HG03575 (cell line): ENCODE measurements around the gene SAT1.

Source experiments
- ATAC-seq: cut with Tn5 transposase; IDR thresholded peaks from one replicate; pipeline ENCODE4 v1.9.1; 2021; ENCODE audit not compliant: unreplicated experiment, insufficient number of reproducible peaks, low FRiP score; ENCODE audit errors: extremely low read depth

SAT1 gene

DNA sequence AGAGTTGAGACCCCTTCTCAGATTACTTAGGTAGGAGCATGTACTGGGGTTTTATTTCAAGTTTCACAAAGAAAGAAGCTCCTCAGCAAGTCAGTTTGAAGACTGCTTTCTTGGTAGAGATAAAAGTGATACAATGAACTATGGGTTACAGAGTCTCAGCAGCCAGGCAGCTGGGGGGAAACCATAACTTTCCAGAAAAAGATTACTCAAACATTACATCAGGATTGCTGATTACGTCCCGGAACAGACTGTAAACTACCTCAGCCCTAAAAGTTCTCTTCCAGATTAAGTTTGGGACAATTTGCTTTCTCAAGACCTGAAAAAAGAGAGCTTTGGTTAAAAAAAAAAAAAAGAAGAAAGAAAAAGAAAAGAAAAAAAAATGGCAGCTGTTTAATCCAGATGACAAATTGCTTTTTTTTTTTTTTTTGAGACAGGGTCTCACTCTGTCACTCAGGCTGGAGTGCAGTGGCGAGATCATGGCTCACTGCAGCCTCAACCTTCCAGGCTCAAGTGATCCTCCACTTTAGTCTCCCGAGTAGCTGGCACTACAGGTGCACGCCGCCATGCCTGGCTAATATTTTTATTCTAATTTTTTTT is 16.6 kb downstream of the SAT1 start:
- no peak for ATAC-seq

DNA sequence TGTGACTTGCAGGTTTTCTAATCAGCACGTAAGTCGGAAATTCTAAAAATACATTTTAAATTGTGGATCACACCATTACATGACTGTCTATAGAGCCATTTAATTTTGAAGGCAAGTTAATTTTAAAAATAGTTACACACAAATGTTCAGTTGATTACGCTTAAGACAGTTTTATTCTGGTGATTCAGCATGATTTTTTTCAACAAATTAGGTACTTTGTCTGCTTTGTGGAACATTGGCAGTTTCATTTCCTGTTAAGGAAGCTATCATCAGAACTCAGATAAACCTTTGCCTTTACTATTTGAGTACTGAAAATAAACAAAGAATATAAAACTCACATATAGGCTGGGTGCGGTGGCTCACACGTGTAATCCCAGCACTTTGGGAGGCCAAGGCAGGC is 19.5 kb downstream of the SAT1 start:
- ATAC-seq: no peak

GRCh38 chrX:23803931-23804381 is 21.0 kb downstream of the SAT1 start:
- no peak for ATAC-seq

GRCh38 chrX:23804578-23804977 is 21.6 kb downstream of the SAT1 start:
- ATAC-seq: no peak

DNA sequence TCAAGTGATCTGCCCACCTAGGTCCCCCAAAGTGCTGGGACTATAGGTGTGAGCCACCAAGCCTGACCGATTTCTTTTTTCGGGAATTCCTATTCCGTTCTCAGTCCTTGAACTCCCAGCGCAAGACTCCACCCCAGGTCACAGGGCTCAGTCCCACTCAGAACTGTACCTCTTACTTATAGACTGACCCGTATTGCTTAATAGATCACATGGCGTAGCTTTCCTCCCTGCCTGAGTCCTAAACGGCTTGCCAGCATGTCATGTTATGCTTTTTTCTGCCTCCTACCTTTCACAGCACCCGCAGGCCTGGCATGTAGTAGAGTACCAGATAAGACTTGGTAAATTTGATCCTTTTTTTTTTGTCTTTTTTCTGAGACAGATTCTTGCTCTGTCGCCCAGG is 22.4 kb downstream of the SAT1 start:
- no peak for ATAC-seq

GRCh38 chrX:23810279-23810678 is 27.3 kb downstream of the SAT1 start:
- no peak for ATAC-seq

GRCh38 chrX:23811108-23811651 is 28.2 kb downstream of the SAT1 start:
- ATAC-seq: no peak

DNA sequence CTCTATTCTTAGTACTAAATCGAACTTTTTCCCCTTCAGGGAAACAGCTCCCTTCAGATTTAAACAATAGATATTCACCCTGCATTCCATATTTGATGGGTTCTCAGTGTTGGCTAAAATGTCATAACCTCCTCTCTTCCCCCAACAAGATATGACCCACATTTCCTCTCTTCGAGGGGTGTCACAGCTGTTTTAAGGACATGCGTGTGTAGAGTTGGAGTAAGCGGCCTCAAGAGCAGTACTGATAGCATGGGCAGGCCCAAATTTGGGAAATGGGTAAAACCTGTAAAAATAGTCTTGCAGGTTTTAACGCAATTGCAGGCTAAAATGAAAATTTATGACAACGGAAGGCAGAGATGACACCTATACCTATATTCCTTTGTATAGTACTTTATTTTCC is 28.7 kb downstream of the SAT1 start:
- no peak for ATAC-seq

GRCh38 chrX:23813808-23814207 is 30.8 kb downstream of the SAT1 start:
- ATAC-seq: no peak

DNA sequence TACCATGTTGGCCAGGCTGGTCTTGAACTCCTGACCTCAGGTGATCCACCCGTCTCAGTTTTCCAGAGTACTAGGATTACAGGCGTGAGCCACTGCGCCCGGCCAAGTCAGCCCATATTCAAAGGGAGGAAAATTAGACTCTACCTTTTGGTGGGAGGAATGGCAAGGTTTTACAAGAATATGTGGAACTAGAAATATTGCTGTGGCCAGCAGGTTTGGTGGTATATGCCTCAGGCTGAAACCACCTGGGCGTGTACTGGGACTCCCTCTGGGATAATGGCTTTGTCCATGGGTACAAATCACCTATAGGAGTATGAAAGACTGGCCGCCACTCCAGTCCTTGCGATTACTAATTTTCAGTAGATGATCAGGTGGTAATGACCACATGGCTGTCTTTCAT is 32.4 kb downstream of the SAT1 start:
- ATAC-seq: no peak

GRCh38 chrX:23816179-23816578 is 33.2 kb downstream of the SAT1 start:
- ATAC-seq: no peak

- no peak for ATAC-seq
These were observed 35.0 kb downstream of the SAT1 start for GRCh38 chrX:23817979-23818336.

DNA sequence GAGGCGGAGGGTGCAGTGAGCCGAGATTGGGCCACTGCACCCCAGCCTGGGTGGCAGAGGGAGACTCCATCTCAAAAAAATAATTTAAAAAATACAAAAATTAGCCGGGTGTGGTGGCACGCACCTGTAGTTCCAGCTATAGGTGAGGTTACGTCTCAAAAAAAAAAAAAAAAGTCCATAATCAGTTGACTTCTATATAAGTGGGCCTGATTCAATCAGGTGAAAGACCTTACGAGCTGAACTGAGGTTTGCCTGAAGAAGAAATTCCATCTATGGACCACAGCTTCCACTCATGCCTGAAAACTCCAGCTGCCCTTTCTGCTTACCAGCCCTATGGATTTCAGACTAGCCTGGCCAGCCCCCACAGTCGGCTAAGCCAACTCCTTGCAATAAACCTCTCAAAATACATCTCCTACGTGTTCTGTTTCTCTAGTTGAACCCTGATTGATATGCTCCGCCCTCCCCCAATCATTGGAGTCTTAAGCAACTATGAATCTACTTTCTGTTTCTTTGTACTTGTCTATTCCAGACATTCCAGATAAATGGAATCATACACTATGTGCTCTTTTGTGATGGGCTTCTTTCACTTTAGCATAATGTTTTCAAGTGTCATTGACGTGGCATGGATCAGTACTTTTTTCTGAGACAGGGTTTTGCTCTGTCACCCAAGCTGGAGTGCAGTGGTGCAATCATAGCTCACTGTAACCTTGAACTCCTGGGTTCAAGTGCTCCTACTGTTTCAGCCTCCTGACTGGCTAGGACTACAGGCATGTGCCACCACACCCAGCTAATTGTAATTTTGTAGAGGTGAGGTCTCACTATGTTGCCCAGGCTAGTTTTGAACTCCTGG is 36.6 kb downstream of the SAT1 start:
- no peak for ATAC-seq

GRCh38 chrX:23820235-23820782 is 37.3 kb downstream of the SAT1 start:
- no peak for ATAC-seq

DNA sequence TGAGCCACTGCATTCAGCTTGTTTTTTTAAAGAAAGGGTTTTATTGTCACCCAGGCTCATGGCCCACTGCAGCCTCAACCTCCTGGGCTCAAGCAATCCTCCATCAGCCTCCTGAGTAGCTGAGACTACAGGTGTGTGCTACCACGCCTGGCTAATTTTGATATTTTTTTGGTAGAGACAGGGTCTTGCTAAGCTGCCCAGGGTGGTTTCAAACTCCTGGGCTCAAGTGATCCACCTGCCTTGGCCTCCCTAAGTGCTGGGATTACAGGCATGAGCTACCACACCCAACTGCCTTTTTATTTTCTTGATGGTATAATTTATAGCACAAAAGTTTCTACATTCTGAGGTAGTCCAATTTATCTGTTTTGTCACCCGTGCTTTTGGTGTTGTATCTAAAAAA is 38.9 kb downstream of the SAT1 start:
- no peak for ATAC-seq

GRCh38 chrX:23822397-23822796 is 39.4 kb downstream of the SAT1 start:
- ATAC-seq: no peak

- ATAC-seq: no peak
These were observed 39.9 kb downstream of the SAT1 start for GRCh38 chrX:23822841-23823240.

- ATAC-seq: no peak
These were observed 42.7 kb downstream of the SAT1 start for GRCh38 chrX:23825675-23826074.

DNA sequence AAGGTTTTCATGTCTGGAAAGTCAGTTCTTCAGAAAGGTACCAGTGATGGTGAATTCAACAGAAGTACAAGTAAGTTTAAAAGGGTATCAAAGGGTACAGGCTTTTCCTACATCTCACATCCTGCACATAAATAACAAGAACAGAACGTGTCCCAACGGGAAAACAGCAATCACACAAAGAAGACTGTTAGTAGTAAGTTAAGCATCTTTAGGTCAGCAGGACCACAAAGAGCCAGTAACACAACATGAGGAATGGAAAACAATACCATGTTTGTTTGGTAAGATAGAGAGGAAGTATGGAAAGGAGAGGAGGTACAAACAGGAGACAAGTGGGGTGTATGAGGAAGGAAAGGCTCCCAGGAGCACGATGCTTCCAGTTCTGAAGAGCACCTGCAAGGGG is 43.2 kb downstream of the SAT1 start:
- ATAC-seq: no peak

DNA sequence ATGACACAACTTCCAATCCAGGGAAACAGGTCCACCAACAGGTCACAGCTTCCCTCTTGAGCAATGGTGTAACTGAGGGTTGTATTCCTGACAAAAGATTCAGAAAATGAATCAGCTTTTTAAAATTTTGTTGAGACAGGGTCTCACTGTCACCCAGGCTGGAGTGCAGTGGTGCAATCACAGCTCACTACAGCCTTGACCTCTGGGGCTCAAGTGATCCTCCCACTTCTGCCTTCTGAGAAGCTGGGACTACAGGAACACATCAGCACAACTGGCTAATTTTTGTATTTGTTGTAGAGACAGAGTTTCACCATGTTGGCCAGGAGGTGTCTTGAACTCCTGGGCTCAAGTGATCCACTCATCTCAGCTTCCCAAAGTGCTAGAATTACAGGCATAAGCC is 43.7 kb downstream of the SAT1 start:
- no peak for ATAC-seq
